Fibroblast of skin of left quadriceps (primary cell): ENCODE measurements around the gene MMP20.
A peak's percentile ranks its signal among the peaks of the same experiment; 100 is the strongest.

Experiments
- DNase-seq, 2 experiments: peaks; one replicate each; pipeline ENCODE4 v3.0.0-alpha.2; 2013; ENCODE audit warnings: low read depth in 2 of 2

The MMP20 gene

GRCh38 chr11:102592634-102593581 lies 32.2 kb downstream of the MMP20 start:
- DNase-seq: no peak

DNA sequence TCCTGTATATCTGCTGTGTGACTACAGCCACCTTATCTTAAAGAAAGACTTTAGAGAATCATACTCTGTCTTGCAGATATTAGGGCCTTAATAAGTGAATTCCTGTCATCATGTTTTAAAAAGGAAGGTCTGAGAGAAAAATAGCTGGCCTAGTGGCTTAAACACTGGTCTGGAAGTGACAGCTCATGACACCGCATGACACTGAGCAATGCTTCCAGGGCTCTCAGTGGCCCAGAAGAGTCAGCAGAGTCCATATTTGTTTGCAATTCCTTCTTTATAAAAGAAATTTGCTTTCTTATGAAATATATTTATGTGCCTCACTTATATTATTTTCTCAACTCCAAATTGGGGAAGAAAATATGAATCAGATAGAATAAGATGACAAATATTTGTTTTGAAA lies 33.0 kb downstream of the MMP20 start:
- no peak for DNase-seq

GRCh38 chr11:102591160-102591718 lies 33.9 kb downstream of the MMP20 start:
- no peak for DNase-seq

GRCh38 chr11:102590276-102591049 lies 34.7 kb downstream of the MMP20 start:
- DNase-seq: no peak

DNA sequence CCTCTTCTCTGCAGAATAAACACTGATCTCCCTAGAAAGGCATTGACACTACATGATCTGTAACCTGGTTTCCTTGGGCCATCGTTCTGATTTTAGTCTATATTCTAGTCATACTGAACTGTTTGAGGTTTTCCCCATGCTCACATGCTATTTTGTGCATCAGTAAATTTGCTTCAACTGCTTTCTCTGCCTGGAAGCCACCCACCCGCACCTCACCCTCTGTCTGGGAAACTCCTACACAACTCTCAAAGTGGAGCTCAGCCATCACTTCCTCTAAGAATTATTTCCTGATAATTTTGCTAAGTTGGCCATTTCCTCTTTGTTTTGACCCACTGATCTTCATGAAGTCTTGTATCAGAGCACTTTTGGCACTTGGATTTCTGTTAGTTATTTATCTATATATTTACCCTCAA lies 36.1 kb downstream of the MMP20 start:
- DNase-seq: no peak

GRCh38 chr11:102587722-102588121 lies 37.4 kb downstream of the MMP20 start:
- no peak for DNase-seq

- DNase-seq: no peak
Observed at GRCh38 chr11:102583141-102583873, 41.8 kb downstream of the MMP20 start.

GRCh38 chr11:102582140-102582539 lies 43.0 kb downstream of the MMP20 start:
- DNase-seq: no peak

DNA sequence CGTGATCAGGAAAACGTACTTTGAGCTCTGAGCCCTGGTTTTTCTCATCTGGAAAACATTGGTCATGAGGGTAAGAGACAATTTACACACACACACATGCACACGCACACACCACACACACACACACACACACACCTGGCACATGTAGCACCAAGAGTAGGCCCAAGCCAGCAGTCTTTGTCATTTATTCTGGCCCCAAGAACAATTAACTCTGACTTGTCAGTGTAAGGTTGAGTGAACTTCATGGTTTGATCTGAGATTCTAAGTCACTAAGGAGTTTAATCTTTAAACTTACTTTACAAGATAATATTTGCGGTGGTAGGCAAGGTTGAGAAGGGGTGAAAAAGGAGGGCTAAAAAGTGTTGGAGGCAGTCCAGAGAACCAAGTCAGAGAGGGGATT lies 44.1 kb downstream of the MMP20 start:
- no peak for DNase-seq

GRCh38 chr11:102580185-102580951 lies 44.8 kb downstream of the MMP20 start:
- DNase-seq: no peak

- DNase-seq: no peak
Observed at GRCh38 chr11:102577723-102578122, 47.4 kb downstream of the MMP20 start.

- DNase-seq: no peak
Observed at GRCh38 chr11:102577182-102577581, 48.0 kb downstream of the MMP20 start.

GRCh38 chr11:102576350-102576749 lies 48.8 kb downstream of the MMP20 start:
- no peak for DNase-seq

DNA sequence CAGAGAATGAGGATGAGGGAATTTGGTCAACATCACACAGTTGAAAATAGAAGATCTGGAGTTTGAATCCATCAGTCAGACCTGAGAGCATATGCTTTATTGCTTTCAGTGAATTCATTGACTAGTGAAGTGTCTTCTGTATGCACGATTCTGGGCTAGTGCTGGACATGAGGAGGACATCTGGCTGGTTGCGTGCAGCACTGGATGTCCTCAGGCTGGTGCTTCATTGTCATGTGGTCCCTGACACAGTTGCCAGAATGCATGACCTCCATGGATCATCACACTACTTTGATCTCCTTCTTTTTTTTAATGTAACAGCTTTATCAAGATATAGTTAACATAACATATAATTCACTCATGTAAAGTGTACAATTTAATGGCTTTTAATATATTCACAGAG lies 50.1 kb downstream of the MMP20 start:
- DNase-seq: no peak

- DNase-seq: no peak
Observed at GRCh38 chr11:102573851-102574250, 51.3 kb downstream of the MMP20 start.

- no peak for DNase-seq
Observed at GRCh38 chr11:102572554-102573220, 52.4 kb downstream of the MMP20 start.

DNA sequence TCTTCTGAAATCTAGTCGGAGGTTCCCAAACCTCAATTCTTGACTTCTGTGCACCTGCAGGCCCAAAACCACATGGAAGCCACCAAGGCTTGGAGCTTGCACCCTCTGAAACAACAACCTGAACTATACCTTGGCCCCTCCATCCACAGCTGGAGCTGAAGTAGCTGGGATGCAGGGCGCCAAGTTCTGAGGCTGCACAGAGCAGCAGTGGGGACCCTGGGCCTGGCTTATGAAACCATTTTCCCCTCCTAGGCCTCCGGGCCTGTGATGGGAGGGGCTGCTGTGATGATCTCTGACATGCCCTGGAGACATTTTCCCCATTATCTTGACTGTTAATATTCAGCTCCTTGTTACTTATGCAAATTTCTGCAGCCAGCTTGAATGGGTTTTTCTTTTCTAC lies 56.3 kb downstream of the MMP20 start:
- DNase-seq: no peak

GRCh38 chr11:102566112-102566511 lies 59.0 kb downstream of the MMP20 start:
- no peak for DNase-seq

DNA sequence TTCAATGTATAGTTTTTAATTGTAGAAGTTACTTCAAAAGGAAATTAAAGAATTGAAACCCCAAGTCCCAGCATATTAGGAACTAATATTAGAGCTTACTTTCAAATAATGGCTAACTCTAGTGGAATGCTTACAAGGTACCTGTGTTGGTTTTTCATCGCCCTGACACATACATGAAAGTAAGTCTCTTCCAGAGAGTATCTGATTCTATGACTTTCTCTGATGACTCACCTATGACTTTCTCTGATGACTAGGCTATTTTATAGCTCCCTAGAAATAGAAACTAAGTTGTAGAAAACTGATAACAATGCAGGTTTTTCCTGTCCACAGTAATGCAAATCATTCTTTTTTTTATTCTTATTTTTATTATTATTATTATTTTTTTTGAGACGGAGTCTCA lies 61.0 kb downstream of the MMP20 start:
- DNase-seq: peak; percentile 26 to 27

DNA sequence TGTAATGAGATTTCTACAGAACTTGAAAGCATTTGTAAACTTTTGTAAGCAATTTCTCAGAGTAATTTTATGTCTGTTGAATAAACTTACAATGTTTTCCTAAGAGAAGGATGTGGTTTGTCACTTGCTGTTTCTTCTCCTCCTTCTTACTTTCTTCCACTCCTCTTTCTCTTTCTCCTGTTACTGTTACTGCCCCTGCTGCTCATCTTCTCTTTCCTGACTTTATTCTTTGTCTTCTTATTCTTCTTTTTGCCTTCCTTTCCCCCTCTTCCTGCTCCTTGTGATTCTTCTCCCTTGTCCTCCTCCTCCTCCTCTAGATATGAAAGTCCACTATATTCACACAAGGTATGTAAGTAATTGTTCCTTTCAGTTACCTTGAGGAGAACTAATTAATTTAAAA lies 63.5 kb downstream of the MMP20 start:
- no peak for DNase-seq
